Measurements from ENCODE around the gene RING1. TPM values are rescaled to one million over a fixed set of nuclear protein-coding genes. Genes with fewer than 3 reads are reported as not detected.

RING1 gene
- total RNA-seq, 2 donors from 2014 or later: 31.0 to 31.8 TPM

GRCh38 chr6:33259032-33259431 is 50.7 kb downstream of the RING1 start:
- Mint-ChIP-seq H3K4me3 (no peak overlapping the region), H3K27me3 (ENCODE audit: insufficient read depth) (no peaks in the 10 kb centered on the region), H3K4me1 (no peaks in the 10 kb centered on the region), H3K36me3 (ENCODE audit: low read depth) (peaks cover 59% of the 10 kb centered on the region), H3K27ac (no peak overlapping the region), H3K9me3 (peaks cover 16% of the 10 kb centered on the region)
- DNase-seq: no peak
- TF ChIP-seq, protein P1, sequence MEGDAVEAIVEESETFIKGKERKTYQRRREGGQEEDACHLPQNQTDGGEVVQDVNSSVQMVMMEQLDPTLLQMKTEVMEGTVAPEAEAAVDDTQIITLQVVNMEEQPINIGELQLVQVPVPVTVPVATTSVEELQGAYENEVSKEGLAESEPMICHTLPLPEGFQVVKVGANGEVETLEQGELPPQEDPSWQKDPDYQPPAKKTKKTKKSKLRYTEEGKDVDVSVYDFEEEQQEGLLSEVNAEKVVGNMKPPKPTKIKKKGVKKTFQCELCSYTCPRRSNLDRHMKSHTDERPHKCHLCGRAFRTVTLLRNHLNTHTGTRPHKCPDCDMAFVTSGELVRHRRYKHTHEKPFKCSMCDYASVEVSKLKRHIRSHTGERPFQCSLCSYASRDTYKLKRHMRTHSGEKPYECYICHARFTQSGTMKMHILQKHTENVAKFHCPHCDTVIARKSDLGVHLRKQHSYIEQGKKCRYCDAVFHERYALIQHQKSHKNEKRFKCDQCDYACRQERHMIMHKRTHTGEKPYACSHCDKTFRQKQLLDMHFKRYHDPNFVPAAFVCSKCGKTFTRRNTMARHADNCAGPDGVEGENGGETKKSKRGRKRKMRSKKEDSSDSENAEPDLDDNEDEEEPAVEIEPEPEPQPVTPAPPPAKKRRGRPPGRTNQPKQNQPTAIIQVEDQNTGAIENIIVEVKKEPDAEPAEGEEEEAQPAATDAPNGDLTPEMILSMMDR (conservative IDR thresholded peaks at IDR 0.05): no peak
- no peaks in the 10 kb centered on the region for H3K4me1 ChIP-seq (ENCODE audit: control insufficient read depth, insufficient read depth, low read length)
- H3K9ac ChIP-seq (ENCODE audit: extremely low read depth, low read length, poor library complexity, severe bottlenecking): no peak overlapping the region
- H3K27ac ChIP-seq (ENCODE audit: low read depth, low read length): no peak overlapping the region
- 94% methylated on average over 4 to 5 of the region's 5 CpGs for WGBS, 2 experiments (ENCODE audit: insufficient coverage in 1 of 2, insufficient read length in 1 of 2)
- peaks cover 61% of the 10 kb centered on the region for H3K36me3 ChIP-seq (ENCODE audit: control insufficient read depth, insufficient read depth, low read length)
- H3K4me3 ChIP-seq (ENCODE audit: low read length): no peak overlapping the region
- peaks cover 19% of the 10 kb centered on the region for H3K9me3 ChIP-seq (ENCODE audit: control insufficient read depth, low read length)
- H3K27me3 ChIP-seq (ENCODE audit: control insufficient read depth, insufficient read depth, low read length, poor library complexity, severe bottlenecking): no peaks in the 10 kb centered on the region

Small RNA genes within 50 kb of the gene (microRNA-seq; reads per million reads assigned to microRNA genes)
- 0.59 reads per million for gene MIR219A1 (ENCODE audit: borderline microRNAs expressed)

Other genes starting within 250 kb of the RING1 start
- 100 to 1,000 TPM; 209 to 233 TPM for gene BRD2, start 239.9 kb upstream of the RING1 start, total RNA-seq
- gene HLA-DOA, start 198.9 kb upstream of the RING1 start, total RNA-seq: 10 to 100 TPM; 10.6 to 11.1 TPM
- gene HLA-DPA1, start 134.9 kb upstream of the RING1 start, total RNA-seq: 1 to 10 TPM; 1.7 to 1.9 TPM
- gene HLA-DPB1, start 132.5 kb upstream of the RING1 start, total RNA-seq: 10 to 100 TPM; 13.5 to 20.6 TPM
- gene COL11A2, start 16.0 kb upstream of the RING1 start, total RNA-seq: 1 to 10 TPM; 1.3 to 2.8 TPM
- gene RXRB, start 7.8 kb upstream of the RING1 start, total RNA-seq: 10 to 100 TPM; 24.8 to 27.2 TPM
- 100 to 1,000 TPM; 123 to 163 TPM for gene SLC39A7, start 7.6 kb upstream of the RING1 start, total RNA-seq
- gene HSD17B8, start 3.8 kb upstream of the RING1 start, total RNA-seq: 1 to 10 TPM; 5.7 to 6.8 TPM
- gene VPS52, start 63.4 kb downstream of the RING1 start, total RNA-seq: 10 to 100 TPM; 51.4 to 63.9 TPM
- gene RPS18, start 63.6 kb downstream of the RING1 start, total RNA-seq: 1,000 to 10,000 TPM; 2,541 to 3,009 TPM
- gene B3GALT4, start 68.6 kb downstream of the RING1 start, total RNA-seq: 1 to 10 TPM; 3.9 to 5.5 TPM
- gene WDR46, start 80.7 kb downstream of the RING1 start, total RNA-seq: 10 to 100 TPM; 42.9 to 62.5 TPM
- 10 to 100 TPM; 69.9 to 86.4 TPM for gene PFDN6, start 81.1 kb downstream of the RING1 start, total RNA-seq
- 10 to 100 TPM; 85.6 to 98.0 TPM for gene RGL2, start 90.4 kb downstream of the RING1 start, total RNA-seq
- gene TAPBP, start 105.6 kb downstream of the RING1 start, total RNA-seq: 10 to 100 TPM in 1 of 2 donors, 1 to 10 TPM in 1; 7.0 to 11.1 TPM
- gene ZBTB22, start 109.2 kb downstream of the RING1 start, total RNA-seq: 10 to 100 TPM; 15.2 to 19.8 TPM
- 10 to 100 TPM; 51.2 to 52.6 TPM for gene DAXX, start 114.5 kb downstream of the RING1 start, total RNA-seq
- 10 to 100 TPM; 56.6 to 94.3 TPM for gene KIFC1, start 183.3 kb downstream of the RING1 start, total RNA-seq
- gene PHF1, start 202.5 kb downstream of the RING1 start, total RNA-seq: 10 to 100 TPM; 71.4 to 75.7 TPM
- 100 to 1,000 TPM; 198 to 219 TPM for gene CUTA, start 209.6 kb downstream of the RING1 start, total RNA-seq
- gene SYNGAP1, start 211.6 kb downstream of the RING1 start, total RNA-seq: 10 to 100 TPM; 90.2 to 94.2 TPM
- 10 to 100 TPM; 18.0 to 20.6 TPM for gene ZBTB9, start 246.1 kb downstream of the RING1 start, total RNA-seq